Epithelial cell of esophagus (primary cell): Measurements from ENCODE around the gene HDLBP.

Experiments used
- DNase-seq: peaks from one replicate; pipeline ENCODE4 v3.0.0; 2010; ENCODE audit warnings: low read depth
- H3K4me3 ChIP-seq: 2 replicates; pipeline ENCODE4 v1.5.1; 2011; ENCODE audit warnings: mild to moderate bottlenecking, low read length, control low read depth
- CTCF ChIP-seq: IDR thresholded peaks from 2 replicates; pipeline ENCODE4 v1.5.1; 2011; ENCODE audit warnings: low read depth, mild to moderate bottlenecking, low read length, control low read depth, inconsistent platforms; ENCODE audit not compliant: insufficient read depth; ENCODE audit errors: missing control alignments

The HDLBP gene

GRCh38 chr2:241252778-241253475 lies 62.5 kb downstream of the HDLBP start:
- no peak for DNase-seq
- no peak for TF ChIP-seq CTCF
- H3K4me3 ChIP-seq, result no peak overlapping the region

- no peak for DNase-seq
- no peak overlapping the region for H3K4me3 ChIP-seq
- no peak for TF ChIP-seq CTCF
These were observed 65.8 kb downstream of the HDLBP start for GRCh38 chr2:241249654-241250053.

- no peak for DNase-seq
- no peak for TF ChIP-seq CTCF
- no peak overlapping the region for H3K4me3 ChIP-seq
These were observed 66.6 kb downstream of the HDLBP start for GRCh38 chr2:241248897-241249296.

GRCh38 chr2:241248289-241248688 lies 67.2 kb downstream of the HDLBP start:
- DNase-seq, result no peak
- no peak for TF ChIP-seq CTCF
- H3K4me3 ChIP-seq, result no peak overlapping the region

GRCh38 chr2:241244368-241244767 lies 71.1 kb downstream of the HDLBP start:
- DNase-seq, result no peak
- no peak for TF ChIP-seq CTCF
- H3K4me3 ChIP-seq, result no peak overlapping the region

- no peak for TF ChIP-seq CTCF
- no peak overlapping the region for H3K4me3 ChIP-seq
- no peak for DNase-seq
These were observed 73.2 kb downstream of the HDLBP start for GRCh38 chr2:241242306-241242705.

GRCh38 chr2:241241669-241242068 lies 73.8 kb downstream of the HDLBP start:
- TF ChIP-seq CTCF, result no peak

More at GRCh38 chr2:241241669-241242068, 73.8 kb downstream of the HDLBP start:
- no peak for DNase-seq
- no peak overlapping the region for H3K4me3 ChIP-seq
